Measurements from ENCODE around the gene KDM8. TPM values are rescaled to one million over a fixed set of nuclear protein-coding genes. Genes with fewer than 3 reads are reported as not detected.
"Not testable (repeated sequence)": the region's sequence is repeated elsewhere in the genome, so short reads cannot be mapped to it uniquely, and the experiment has no call there.

Gene KDM8
- total and polyA plus RNA-seq, 7 donors: 2.2 to 7.8 (median 3.5) TPM

DNA sequence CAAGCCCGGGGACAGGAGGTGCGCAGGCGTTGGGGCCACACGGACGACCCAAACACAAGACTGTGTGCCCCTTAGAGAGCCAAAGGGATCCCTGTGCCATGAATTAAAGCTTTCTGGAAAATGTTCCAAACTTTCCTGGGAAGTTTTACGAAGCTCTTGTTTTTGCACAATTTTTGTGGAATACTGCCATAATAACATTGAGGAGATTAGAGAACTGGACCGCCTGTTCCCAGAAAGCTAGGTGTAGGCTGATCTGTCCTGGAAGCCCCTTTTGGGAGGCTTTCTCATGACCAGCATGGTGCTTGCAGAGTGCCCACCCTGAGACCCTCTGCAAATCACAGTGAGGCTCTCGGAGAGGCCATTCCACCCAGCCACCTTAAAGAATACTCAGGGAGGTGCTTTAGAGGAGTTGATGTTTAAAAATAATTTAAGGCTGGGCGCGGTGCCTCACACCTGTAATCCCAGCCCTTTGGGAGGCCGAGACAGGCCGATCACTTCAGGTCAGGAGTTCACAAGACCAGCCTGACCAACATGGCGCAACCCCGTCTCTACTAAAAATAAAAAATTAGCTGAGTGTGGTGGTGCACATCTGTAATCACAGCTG lies 1.1 kb downstream of the KDM8 start:
- peak; percentile 6 to 62 (median 57) for ATAC-seq
- intact Hi-C loops (cut with DNase I): no loop called here
- WGBS, 3 donors: 17 to 30% (median 19%) methylated on average over 14 of the region's 14 CpGs

DNA sequence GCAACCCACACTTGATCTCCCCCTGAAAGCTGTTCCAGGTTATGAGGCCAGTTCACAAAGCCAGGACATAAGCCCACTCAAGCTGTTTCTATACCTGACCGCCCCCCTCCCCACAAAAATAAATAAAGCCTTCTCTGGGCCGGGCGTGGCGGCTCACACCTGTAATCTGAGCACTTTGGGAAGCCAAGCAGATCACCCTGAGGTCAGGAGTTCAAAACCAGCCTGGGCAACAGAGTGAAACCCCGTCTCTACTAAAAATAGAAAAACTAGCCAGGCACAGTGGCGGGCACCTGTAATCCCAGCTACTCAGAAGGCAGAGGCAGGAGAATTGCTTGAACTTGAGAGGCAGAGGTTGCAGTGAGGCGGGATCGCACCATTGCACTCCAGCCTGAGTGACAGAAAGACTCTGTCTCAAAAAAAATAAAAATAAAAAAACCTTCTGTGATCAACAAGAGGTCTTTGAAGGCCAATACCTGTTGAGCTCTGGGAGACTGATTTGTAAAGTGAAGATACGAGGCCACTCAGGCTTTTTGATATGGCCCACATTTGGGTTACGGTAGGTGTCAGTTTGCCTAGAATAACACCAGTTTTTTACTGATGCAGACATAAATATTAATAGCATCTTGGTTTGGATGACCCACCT lies 2.2 kb downstream of the KDM8 start:
- no peak for DNase-seq

More for the DNA sequence above, 1.1 kb downstream of the KDM8 start:
- H3K36me3 ChIP-seq (ENCODE audit: insufficient read depth in 1 of 2, low read depth in 1 of 2): peaks cover 0 to 6% of the 10 kb centered on the region in 2 donors
- H3K4me3 ChIP-seq: peak overlapping the region; percentile 75
- TF ChIP-seq, protein P1, sequence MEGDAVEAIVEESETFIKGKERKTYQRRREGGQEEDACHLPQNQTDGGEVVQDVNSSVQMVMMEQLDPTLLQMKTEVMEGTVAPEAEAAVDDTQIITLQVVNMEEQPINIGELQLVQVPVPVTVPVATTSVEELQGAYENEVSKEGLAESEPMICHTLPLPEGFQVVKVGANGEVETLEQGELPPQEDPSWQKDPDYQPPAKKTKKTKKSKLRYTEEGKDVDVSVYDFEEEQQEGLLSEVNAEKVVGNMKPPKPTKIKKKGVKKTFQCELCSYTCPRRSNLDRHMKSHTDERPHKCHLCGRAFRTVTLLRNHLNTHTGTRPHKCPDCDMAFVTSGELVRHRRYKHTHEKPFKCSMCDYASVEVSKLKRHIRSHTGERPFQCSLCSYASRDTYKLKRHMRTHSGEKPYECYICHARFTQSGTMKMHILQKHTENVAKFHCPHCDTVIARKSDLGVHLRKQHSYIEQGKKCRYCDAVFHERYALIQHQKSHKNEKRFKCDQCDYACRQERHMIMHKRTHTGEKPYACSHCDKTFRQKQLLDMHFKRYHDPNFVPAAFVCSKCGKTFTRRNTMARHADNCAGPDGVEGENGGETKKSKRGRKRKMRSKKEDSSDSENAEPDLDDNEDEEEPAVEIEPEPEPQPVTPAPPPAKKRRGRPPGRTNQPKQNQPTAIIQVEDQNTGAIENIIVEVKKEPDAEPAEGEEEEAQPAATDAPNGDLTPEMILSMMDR (IDR thresholded peaks at IDR 0.05): no peak
- H3K27ac ChIP-seq: peak overlapping the region; percentile 95
- H3K4me1 ChIP-seq: peaks cover 22% of the 10 kb centered on the region
- no peaks in the 10 kb centered on the region for H3K27me3 ChIP-seq (ENCODE audit: insufficient read depth in 3 of 3, low read length in 2 of 3)
- no peaks in the 10 kb centered on the region for H3K9me3 ChIP-seq
- peak in 1 of 2 donors; percentile 67 for DNase-seq

DNA sequence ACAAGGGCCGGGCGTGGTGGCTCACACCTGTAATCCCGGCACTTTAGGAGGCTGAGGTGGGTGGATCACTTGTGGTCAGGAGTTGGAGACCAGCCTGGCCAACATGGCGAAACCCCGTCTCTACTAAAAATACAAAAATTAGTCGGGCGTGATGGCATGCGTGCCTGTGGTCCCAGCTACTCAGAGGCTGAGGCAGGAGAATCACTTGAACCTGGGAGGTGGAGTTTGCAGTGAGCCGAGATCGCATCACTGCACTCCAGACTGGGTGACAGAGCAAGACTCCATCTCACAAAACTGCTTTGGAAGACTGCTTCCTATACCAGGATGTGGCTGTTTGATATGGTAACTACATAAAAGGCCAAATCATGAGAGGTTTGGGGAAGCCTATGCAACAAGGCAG lies 3.8 kb downstream of the KDM8 start:
- H3K27me3 ChIP-seq (ENCODE audit: insufficient read depth in 3 of 3, low read length in 2 of 3); H3K27ac ChIP-seq; ATAC-seq; DNase-seq; intact Hi-C loops (cut with DNase I); H3K4me3 ChIP-seq; H3K9me3 ChIP-seq: not testable (repeated sequence)
- 92 to 97% (median 93%) methylated on average over 10 of the region's 10 CpGs for WGBS, 3 donors
- Histone ChIP-seq H3K4me1 (peaks cover 22% of the 10 kb centered on the region), H3K36me3 (ENCODE audit: insufficient read depth in 1 of 2, low read depth in 1 of 2) (peaks cover 5 to 28% of the 10 kb centered on the region in 2 donors)

More for the DNA sequence above, 2.2 kb downstream of the KDM8 start:
- TF ChIP-seq, protein P1 (IDR thresholded peaks at IDR 0.05): no peak
- Histone ChIP-seq H3K27ac (peak overlapping the region; percentile 95), H3K36me3 (ENCODE audit: insufficient read depth in 1 of 2, low read depth in 1 of 2) (peaks cover 2 to 12% of the 10 kb centered on the region in 2 donors), H3K9me3 (no peaks in the 10 kb centered on the region), H3K27me3 (ENCODE audit: insufficient read depth in 3 of 3, low read length in 2 of 3) (no peaks in the 10 kb centered on the region), H3K4me3 (no peak overlapping the region), H3K4me1 (peaks cover 22% of the 10 kb centered on the region)
- ATAC-seq: no peak
- 52 to 78% (median 61%) methylated on average over 10 of the region's 10 CpGs for WGBS, 3 donors
- intact Hi-C loops (cut with DNase I): no loop called here

DNA sequence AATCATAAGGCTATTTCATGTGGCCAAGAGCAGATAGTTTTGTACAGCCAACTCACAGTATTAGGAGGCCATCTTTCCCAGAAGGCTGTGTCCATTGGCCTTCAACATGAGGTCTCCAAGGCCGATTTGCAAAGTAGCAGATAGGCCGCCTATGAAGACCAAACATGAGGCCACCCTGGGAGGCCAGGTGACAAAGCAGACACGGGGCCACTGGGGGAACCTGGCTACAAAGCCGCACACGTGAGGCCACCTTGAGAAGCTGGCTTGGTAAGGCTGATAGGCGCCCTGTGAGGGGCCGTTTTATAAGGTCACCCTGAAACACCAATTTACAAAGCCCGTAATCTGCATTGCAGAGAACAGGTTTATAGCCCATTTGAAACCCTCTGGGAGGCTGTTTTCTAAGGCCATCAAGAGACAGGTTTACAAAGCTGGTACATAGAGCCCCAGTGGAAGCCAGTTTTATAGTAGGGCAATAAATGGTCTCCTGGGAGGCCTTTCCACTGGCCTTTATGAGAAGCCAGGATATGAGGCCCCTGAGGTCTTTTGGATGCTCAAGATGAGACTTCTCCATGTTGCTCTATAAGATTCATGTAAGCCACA lies 4.9 kb downstream of the KDM8 start:
- no peak overlapping the region for H3K27ac ChIP-seq
- ATAC-seq: no peak

DNA sequence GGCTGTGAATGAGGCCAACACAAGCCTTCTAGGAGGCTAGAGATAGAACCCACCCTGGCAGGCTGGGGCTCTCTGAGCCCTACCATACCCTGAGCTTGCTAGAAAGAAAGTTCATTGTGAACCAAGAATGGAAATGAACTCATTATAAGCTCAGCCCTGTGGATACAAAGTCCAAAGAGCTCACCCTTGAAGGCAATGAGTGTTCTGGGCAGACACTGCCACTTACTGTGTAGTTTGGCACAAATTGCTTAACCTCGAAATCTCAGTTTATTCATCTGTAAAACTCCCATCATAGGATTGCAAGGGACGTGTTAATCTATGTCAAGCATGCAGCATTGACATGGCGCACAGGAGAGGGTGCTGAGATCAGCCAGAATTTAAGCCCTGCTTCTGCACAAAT lies 5.5 kb downstream of the KDM8 start:
- H3K36me3 ChIP-seq (ENCODE audit: insufficient read depth in 1 of 2, low read depth in 1 of 2): peaks cover 5 to 36% of the 10 kb centered on the region in 2 donors
- no peak overlapping the region for H3K27ac ChIP-seq
- H3K4me3 ChIP-seq: no peak overlapping the region
- TF ChIP-seq, protein P1 (IDR thresholded peaks at IDR 0.05): no peak
- H3K27me3 ChIP-seq (ENCODE audit: insufficient read depth in 3 of 3, low read length in 2 of 3): no peaks in the 10 kb centered on the region
- DNase-seq (no peak), ATAC-seq (no peak)
- whole genome bisulfite sequencing, 3 donors: 90 to 96% (median 90%) methylated on average over 3 of the region's 3 CpGs
- no peaks in the 10 kb centered on the region for H3K9me3 ChIP-seq
- H3K4me1 ChIP-seq: peaks cover 16% of the 10 kb centered on the region
- intact Hi-C loops (cut with DNase I): no loop called here

More for the DNA sequence above, 4.9 kb downstream of the KDM8 start:
- intact Hi-C loops (cut with DNase I): no loop called here
- no peaks in the 10 kb centered on the region for H3K9me3 ChIP-seq
- peaks cover 16% of the 10 kb centered on the region for H3K4me1 ChIP-seq
- no peaks in the 10 kb centered on the region for H3K27me3 ChIP-seq (ENCODE audit: insufficient read depth in 3 of 3, low read length in 2 of 3)
- peaks cover 5 to 36% of the 10 kb centered on the region in 2 donors for H3K36me3 ChIP-seq (ENCODE audit: insufficient read depth in 1 of 2, low read depth in 1 of 2)
- WGBS, 3 donors: 82 to 88% (median 84%) methylated on average over 8 of the region's 8 CpGs
- TF ChIP-seq, protein P1 (IDR thresholded peaks at IDR 0.05): no peak
- no peak overlapping the region for H3K4me3 ChIP-seq
- DNase-seq: no peak

Data from psoas muscle (tissue), 8 donors.